ENCODE data around the gene SMAD1.

DNA sequence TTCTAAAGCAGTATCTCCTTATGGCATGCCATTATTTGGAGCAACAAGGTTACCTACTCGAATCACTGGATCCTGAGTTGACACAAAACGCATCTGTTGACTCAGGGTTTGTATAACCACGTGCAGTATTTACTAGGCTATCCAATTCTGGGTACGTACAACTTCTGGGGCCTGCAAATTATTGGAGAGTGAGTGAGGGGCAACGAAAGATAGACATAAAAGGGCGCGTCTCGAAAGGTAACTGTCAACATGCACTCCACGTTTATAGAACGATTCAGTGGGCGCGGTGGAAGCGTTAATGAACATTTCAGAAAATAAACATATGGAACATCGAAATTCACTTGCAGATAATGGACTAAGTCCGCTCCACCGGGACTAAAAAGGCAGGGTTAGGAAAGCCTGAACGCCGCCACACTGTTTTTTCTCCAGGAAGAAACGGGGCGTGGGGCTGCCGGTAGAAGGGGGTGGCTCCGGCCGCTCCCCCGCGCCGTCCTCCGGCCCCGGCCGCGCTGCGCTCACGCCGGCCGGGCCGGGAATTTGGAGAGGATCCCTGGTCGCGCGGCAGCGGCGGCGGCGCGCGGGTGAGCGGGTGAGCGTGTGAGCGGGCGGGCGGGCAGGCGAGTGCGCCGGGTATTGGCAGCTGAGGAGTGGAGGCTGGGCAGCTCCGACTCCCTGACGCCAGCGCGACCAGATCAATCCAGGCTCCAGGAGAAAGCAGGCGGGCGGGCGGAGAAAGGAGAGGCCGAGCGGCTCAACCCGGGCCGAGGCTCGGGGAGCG is at the start of gene SMAD1:
- TF ChIP-seq, protein P1, sequence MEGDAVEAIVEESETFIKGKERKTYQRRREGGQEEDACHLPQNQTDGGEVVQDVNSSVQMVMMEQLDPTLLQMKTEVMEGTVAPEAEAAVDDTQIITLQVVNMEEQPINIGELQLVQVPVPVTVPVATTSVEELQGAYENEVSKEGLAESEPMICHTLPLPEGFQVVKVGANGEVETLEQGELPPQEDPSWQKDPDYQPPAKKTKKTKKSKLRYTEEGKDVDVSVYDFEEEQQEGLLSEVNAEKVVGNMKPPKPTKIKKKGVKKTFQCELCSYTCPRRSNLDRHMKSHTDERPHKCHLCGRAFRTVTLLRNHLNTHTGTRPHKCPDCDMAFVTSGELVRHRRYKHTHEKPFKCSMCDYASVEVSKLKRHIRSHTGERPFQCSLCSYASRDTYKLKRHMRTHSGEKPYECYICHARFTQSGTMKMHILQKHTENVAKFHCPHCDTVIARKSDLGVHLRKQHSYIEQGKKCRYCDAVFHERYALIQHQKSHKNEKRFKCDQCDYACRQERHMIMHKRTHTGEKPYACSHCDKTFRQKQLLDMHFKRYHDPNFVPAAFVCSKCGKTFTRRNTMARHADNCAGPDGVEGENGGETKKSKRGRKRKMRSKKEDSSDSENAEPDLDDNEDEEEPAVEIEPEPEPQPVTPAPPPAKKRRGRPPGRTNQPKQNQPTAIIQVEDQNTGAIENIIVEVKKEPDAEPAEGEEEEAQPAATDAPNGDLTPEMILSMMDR (IDR thresholded peaks at IDR 0.05) = no peak
- no peak for TF ChIP-seq EZH2phosphoT487 (IDR thresholded peaks at IDR 0.05)
